Thoracic aorta (tissue), 2 donors: ENCODE measurements around the gene WNT11. TPM values are rescaled to one million over a fixed set of nuclear protein-coding genes. Genes with fewer than 3 reads are reported as not detected.

Experiments
- ATAC-seq: fragments of 150-250 bp; one replicate; pipeline ENCODE4 v1.8.0; 2017; ENCODE audit warnings: low read depth; ENCODE audit not compliant: insufficient number of reproducible peaks, low FRiP score
- DNase-seq: peaks from one replicate; pipeline ENCODE4 v3.0.0-alpha.2; 2020; ENCODE audit warnings: low spot score
- H3K27ac ChIP-seq, 2 donors: fragments of 200-600 bp; sonication (generic); 1 replicate in 1 of 2; 2 replicates in 1 of 2; pipeline ENCODE4 v1.5.1; 2016; ENCODE audit warnings: mild to moderate bottlenecking in 2 of 2, moderate library complexity in 2 of 2
- H3K27me3 ChIP-seq: fragments of 200-600 bp; sonication (generic); replicated peaks from 2 replicates; pipeline ENCODE4 v1.6.0; 2016; ENCODE audit warnings: mild to moderate bottlenecking; ENCODE audit not compliant: insufficient read depth
- H3K36me3 ChIP-seq: fragments of 200-600 bp; sonication (generic); one replicate; pipeline ENCODE4 v1.5.1; 2016
- H3K4me1 ChIP-seq, 2 donors: fragments of 200-600 bp; sonication (generic); 1 replicate in 1 of 2; 2 replicates in 1 of 2; pipeline versions ENCODE4 v1.5.1 to v1.6.0; 2016; ENCODE audit warnings: low read depth in 2 of 2, mild to moderate bottlenecking in 1 of 2; ENCODE audit not compliant: control insufficient read depth in 1 of 2
- H3K4me3 ChIP-seq: fragments of 200-600 bp; sonication (generic); 2 replicates; pipeline ENCODE4 v1.5.1; 2016; ENCODE audit warnings: mild to moderate bottlenecking
- H3K9me3 ChIP-seq: fragments of 200-600 bp; sonication (generic); 2 replicates; pipeline ENCODE4 v1.5.1; 2016
- CTCF ChIP-seq: fragments of 200-600 bp; sonication (generic); IDR thresholded peaks from one replicate; pipeline ENCODE4 v1.5.1; 2019; ENCODE audit warnings: antibody characterized with exemption
- total RNA-seq, 2 donors: library from RNA; depleted of rRNA; stranded (reverse); fragments of >200 nt; gene quantifications; one replicate each; pipeline versions ENCODE4 v1.1.0 to v1.2.3, GENCODE V29; 2016

The WNT11 gene
- total RNA-seq, 2 donors from 2014 or later, result 12.0 to 35.1 TPM

- H3K4me3 ChIP-seq, result no peak overlapping the region
- H3K4me1 ChIP-seq, result peaks cover 4 to 21% of the 10 kb centered on the region in 2 donors
- ATAC-seq (no peak), DNase-seq (no peak)
- H3K27me3 ChIP-seq, result no peaks in the 10 kb centered on the region
- H3K27ac ChIP-seq, result no peak overlapping the region
- no peak for TF ChIP-seq CTCF
- H3K9me3 ChIP-seq, result no peaks in the 10 kb centered on the region
- H3K36me3 ChIP-seq, result no peaks in the 10 kb centered on the region
These were observed 31.6 kb upstream of the WNT11 start for GRCh38 chr11:76237914-76238313.

GRCh38 chr11:76237000-76237649 lies 30.8 kb upstream of the WNT11 start:
- peaks cover 4 to 21% of the 10 kb centered on the region in 2 donors for H3K4me1 ChIP-seq
- ATAC-seq, result no peak
- DNase-seq, result no peak
- no peak for TF ChIP-seq CTCF
- H3K4me3 ChIP-seq, result no peak overlapping the region
- peak overlapping the region in 1 of 2 donors; percentile 80 for H3K27ac ChIP-seq
- H3K36me3 ChIP-seq, result no peaks in the 10 kb centered on the region
- no peaks in the 10 kb centered on the region for H3K9me3 ChIP-seq
- H3K27me3 ChIP-seq, result no peaks in the 10 kb centered on the region

DNA sequence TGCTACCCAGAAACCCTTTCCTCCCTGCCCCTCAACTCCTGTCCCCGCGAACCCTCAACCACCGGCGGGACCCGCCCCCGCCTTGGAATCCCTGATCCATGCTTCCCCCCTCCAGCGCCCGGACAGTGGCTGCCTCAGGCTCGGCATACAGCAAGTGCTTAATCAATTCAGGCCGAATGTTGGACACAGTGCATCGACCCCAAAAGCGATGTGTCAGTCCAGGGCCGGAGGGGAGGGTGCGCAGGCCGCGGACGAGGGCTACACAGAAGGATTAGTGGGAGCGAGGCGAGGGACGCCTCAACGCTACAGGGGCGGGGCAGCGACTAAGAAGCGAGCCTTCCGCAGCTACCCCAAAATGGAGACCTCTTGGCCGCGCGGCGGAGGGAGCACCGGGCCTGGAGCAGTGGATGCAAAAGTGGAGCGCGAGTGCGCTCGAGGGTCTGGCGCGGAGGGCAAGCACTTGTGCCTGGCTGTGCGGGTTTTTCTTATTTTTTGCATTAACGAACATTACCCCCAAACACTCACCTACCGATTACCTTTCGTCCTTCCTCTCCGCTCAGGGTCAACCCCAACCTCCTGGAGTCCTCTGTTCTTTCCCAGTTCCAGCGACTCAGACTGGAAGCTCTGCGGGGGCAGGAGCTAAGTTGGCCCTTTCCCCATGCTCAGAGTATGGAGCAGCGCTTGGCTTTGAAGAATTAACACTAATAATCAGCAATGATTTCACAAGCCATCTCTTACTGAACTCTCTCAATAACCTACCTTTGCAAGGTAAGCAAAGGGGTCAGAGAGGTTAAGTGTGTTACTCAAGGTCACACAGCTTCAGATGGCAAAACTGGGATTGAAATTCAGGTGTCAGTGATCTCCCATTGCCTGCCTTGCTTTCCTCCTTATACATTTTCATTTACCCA lies 30.0 kb upstream of the WNT11 start:
- DNase-seq (peak; percentile 28), ATAC-seq (no peak)
- no peak for TF ChIP-seq CTCF
- H3K36me3 ChIP-seq, result no peaks in the 10 kb centered on the region
- H3K9me3 ChIP-seq, result no peaks in the 10 kb centered on the region
- peaks cover 4 to 21% of the 10 kb centered on the region in 2 donors for H3K4me1 ChIP-seq
- peak overlapping the region; percentile 98 for H3K4me3 ChIP-seq
- H3K27me3 ChIP-seq, result no peaks in the 10 kb centered on the region
- peak overlapping the region; percentile 80 to 84 for H3K27ac ChIP-seq

DNA sequence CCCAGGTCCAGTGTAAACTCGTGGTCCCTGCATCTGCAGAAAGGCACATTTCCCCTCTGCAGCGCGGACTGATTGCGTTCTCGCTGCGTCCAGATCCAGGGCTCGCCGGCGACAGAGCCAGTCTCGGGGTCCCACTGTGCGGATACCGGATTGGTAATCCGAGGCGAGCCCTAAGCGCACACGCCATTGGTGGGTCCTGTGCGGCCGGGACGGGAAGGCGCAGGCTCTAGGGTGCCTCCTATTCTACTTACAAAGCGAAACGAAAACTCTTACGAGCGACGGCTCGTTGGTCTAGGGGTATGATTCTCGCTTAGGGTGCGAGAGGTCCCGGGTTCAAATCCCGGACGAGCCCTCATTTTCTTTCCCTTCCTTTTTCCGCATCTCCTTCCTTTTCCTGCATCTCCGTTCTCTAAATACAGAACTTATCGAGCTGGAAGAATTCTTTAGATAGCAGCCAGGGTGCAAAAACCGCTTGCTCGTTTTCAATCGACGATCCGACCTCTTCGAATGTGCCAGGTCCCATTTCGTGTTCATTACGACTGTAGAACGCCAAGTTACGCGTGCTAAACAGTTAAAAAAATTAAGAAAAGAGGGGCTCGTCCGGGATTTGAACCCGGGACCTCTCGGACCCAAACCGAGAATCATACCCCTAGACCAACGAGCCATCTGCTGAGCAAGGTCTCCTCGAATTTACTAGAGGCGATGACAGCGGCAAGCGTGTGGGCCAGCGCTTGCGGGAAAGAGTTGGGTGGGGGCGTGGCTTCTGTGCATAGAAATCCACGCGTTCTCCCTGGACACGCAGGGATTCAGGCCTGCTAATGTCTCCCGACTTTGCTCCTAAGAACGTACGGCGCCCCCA lies 29.2 kb upstream of the WNT11 start:
- H3K9me3 ChIP-seq, result no peaks in the 10 kb centered on the region
- peak; percentile 66 for DNase-seq

More for the DNA sequence above, 29.2 kb upstream of the WNT11 start:
- Histone ChIP-seq H3K36me3 (no peaks in the 10 kb centered on the region), H3K4me3 (peak overlapping the region; percentile 98), H3K27me3 (no peaks in the 10 kb centered on the region), H3K27ac (peak overlapping the region; percentile 84 to 87), H3K4me1 (peaks cover 4 to 21% of the 10 kb centered on the region in 2 donors)
- peak; percentile 76 for ATAC-seq
- TF ChIP-seq CTCF, result no peak
